ENCODE measurements around the gene RBMS3. TPM values are rescaled to one million over a fixed set of nuclear protein-coding genes. Genes with fewer than 3 reads are reported as not detected.

The RBMS3 gene
- total and polyA plus RNA-seq, 2 of the 8 experiments (the other 6 are each of a cell fraction or from before 2014, with no cell fraction given): 3.7 to 6.9 TPM

GRCh38 chr3:29852767-29853166, 571.9 kb downstream of the RBMS3 start:
- no peak overlapping the region for H4K5ac ChIP-seq (ENCODE audit: insufficient read length, low read depth, low read length)
- no peak overlapping the region for H3K56ac ChIP-seq (replicated peaks; ENCODE audit: insufficient read length, low read depth, low read length)
- DNase-seq (ENCODE audit: low read depth in 1 of 2, low spot score in 2 of 2): no peak
- H2BK15ac ChIP-seq (ENCODE audit: low read length): no peak overlapping the region
- H2BK20ac ChIP-seq (ENCODE audit: low read length): no peak overlapping the region
- no peaks in the 10 kb centered on the region for H4K20me1 ChIP-seq (replicated peaks in 1 of 2; ENCODE audit: control insufficient read depth in 1 of 2, insufficient read depth in 2 of 2, low read length in 2 of 2)
- H2AK5ac ChIP-seq (ENCODE audit: low read depth, low read length): no peak overlapping the region
- no peaks in the 10 kb centered on the region; a peak in 1 of 7 replicates for H3K4me1 ChIP-seq (replicated peaks in 1 of 4; ENCODE audit: control insufficient read depth in 3 of 4, insufficient read depth in 4 of 4, low read length in 3 of 4)
- no peak overlapping the region for H2AFZ ChIP-seq (ENCODE audit: low read length)
- H3K36me3 ChIP-seq (ENCODE audit: control insufficient read depth in 2 of 4, insufficient read depth in 4 of 4, low read length in 3 of 4): no peaks in the 10 kb centered on the region
- no peak overlapping the region for H3K27ac ChIP-seq (ENCODE audit: low read depth, low read length)
- POLR2A ChIA-PET (ENCODE audit: partially characterized antibody): no interaction called here
- H2BK5ac ChIP-seq (ENCODE audit: low read depth, low read length): no peak overlapping the region
- TF ChIP-seq ATF3 (IDR thresholded peaks at IDR 0.05; ENCODE audit: insufficient read depth, low read depth, low read length) (no peak), SIRT6 (IDR thresholded peaks at IDR 0.05; ENCODE audit: low read length) (no peak), SUZ12 (IDR thresholded peaks at IDR 0.05; ENCODE audit: low read length) (no peak), CHD2 (IDR thresholded peaks at IDR 0.05; ENCODE audit: low read length) (no peak), MAFK (IDR thresholded peaks at IDR 0.05; ENCODE audit: low read depth, low read length) (no peak), RXRA (IDR thresholded peaks at IDR 0.05; ENCODE audit: insufficient read depth, low read depth, low read length) (no peak), POU5F1 (IDR thresholded peaks at IDR 0.05; ENCODE audit: low read depth, low read length) (no peak), SP1 (IDR thresholded peaks at IDR 0.05; ENCODE audit: low read depth, low read length) (no peak), HDAC2 (IDR thresholded peaks at IDR 0.05; ENCODE audit: borderline replicate concordance in 1 of 2, low read depth in 2 of 2, low read length in 2 of 2) (no peak), BACH1 (IDR thresholded peaks at IDR 0.05; ENCODE audit: low read length) (no peak), POLR2A (IDR thresholded peaks at IDR 0.05; ENCODE audit: control extremely low read depth in 1 of 2, low read depth in 2 of 2, low read length in 2 of 2) (no peak), SIX5 (IDR thresholded peaks at IDR 0.05; ENCODE audit: low read depth, low read length) (no peak), HDAC6 (IDR thresholded peaks at IDR 0.05; ENCODE audit: low read depth, low read length) (no peak)
- no peak overlapping the region for H2BK120ac ChIP-seq (replicated peaks; ENCODE audit: low read depth, low read length)
- no peaks in the 10 kb centered on the region for H3K23me2 ChIP-seq (ENCODE audit: low read depth, low read length)
- no peak overlapping the region for H3K4me2 ChIP-seq (ENCODE audit: insufficient read depth in 1 of 2, low read depth in 2 of 2, low read length in 2 of 2)
- H3K27me3 ChIP-seq (replicated peaks in 1 of 4; ENCODE audit: control insufficient read depth in 3 of 4, extremely low read depth in 1 of 4, insufficient read depth in 3 of 4, low read length in 3 of 4): no peaks in the 10 kb centered on the region
- H3K23ac ChIP-seq (ENCODE audit: insufficient read length): no peak overlapping the region
- 41% methylated on average over 1 of the region's 1 CpG; no CpG with 5 or more reads in 1 of the 2 experiments for WGBS, 2 experiments (ENCODE audit: extremely low coverage in 1 of 2, insufficient coverage in 1 of 2, insufficient read length in 1 of 2, insufficient replicate concordance in 2 of 2, low coverage in 1 of 2, low lambda C conversion rate in 2 of 2, missing lambda C conversion rate in 1 of 2)
- H3K18ac ChIP-seq (ENCODE audit: extremely low read depth, low read length): no peak overlapping the region
- no peaks in the 10 kb centered on the region for H3K79me1 ChIP-seq (ENCODE audit: low read depth, low read length)
- no peaks in the 10 kb centered on the region for H3K79me2 ChIP-seq (ENCODE audit: control insufficient read depth in 1 of 2, insufficient read depth in 2 of 2, low read length in 2 of 2)
- H3K14ac ChIP-seq (ENCODE audit: insufficient read length): no peak overlapping the region
- H3K4ac ChIP-seq (replicated peaks; ENCODE audit: insufficient read length, low read depth, low read length): no peak overlapping the region
- H4K8ac ChIP-seq (ENCODE audit: extremely low read depth, insufficient read depth, low read length): no peak overlapping the region
- no peaks in the 10 kb centered on the region for H3K9me3 ChIP-seq (ENCODE audit: insufficient read depth in 2 of 2, low read depth in 1 of 2, low read length in 1 of 2)
- H3K9ac ChIP-seq (replicated peaks in 1 of 4; ENCODE audit: extremely low read depth in 1 of 4, low read depth in 3 of 4, low read length in 3 of 4): no peak overlapping the region
- H3K4me3 ChIP-seq (ENCODE audit: extremely low read depth in 1 of 4, insufficient read depth in 2 of 4, low read depth in 3 of 4, low read length in 4 of 4): no peak overlapping the region
- H4K91ac ChIP-seq (replicated peaks; ENCODE audit: insufficient read length, low read length): no peak overlapping the region
- FAIRE-seq: no peak
- no peak overlapping the region for H2BK12ac ChIP-seq (ENCODE audit: low read depth, low read length)
- CTCF ChIA-PET (ENCODE audit: partially characterized antibody): interaction anchor here (1.1 kb wide), 1 partner anchor 158 kb away, joined by 3 read pairs; no protein-coding TSS in a partner anchor
